Lung (tissue), 12 donors: ENCODE results near the gene COLEC12. TPM values are rescaled to one million over a fixed set of nuclear protein-coding genes. Genes with fewer than 3 reads are reported as not detected.

Experiments
- ATAC-seq: fragments of 200-7000 bp; cut with Tn5 transposase; one replicate; pipeline ENCODE4 v1.9.1; 2020; ENCODE audit warnings: moderate number of reproducible peaks; ENCODE audit not compliant: insufficient read depth, low FRiP score
- DNase-seq, 3 donors: peaks; one replicate each; pipeline ENCODE4 v3.0.0-alpha.2; 2013 to 2017
- H3K27ac ChIP-seq, 2 donors: one replicate each; pipeline ENCODE4 v1.5.1; 2013; ENCODE audit warnings: mild to moderate bottlenecking in 2 of 2, moderate library complexity in 2 of 2, control low read depth in 1 of 2, inconsistent platforms in 1 of 2, low read depth in 1 of 2, low read length in 1 of 2
- H3K27me3 ChIP-seq, 3 donors: one replicate each; pipeline ENCODE4 v1.5.1; 2013; ENCODE audit warnings: low read length in 2 of 3; ENCODE audit not compliant: control insufficient read depth in 3 of 3, insufficient read depth in 3 of 3
- H3K36me3 ChIP-seq, 4 donors: one replicate each; pipeline ENCODE4 v1.5.1; 2013; ENCODE audit warnings: low read length in 4 of 4, mild to moderate bottlenecking in 1 of 4, moderate library complexity in 1 of 4; ENCODE audit not compliant: control insufficient read depth in 4 of 4, insufficient read depth in 4 of 4
- H3K4me1 ChIP-seq, 5 donors: one replicate each; pipeline ENCODE4 v1.5.1; 2013; ENCODE audit warnings: low read length in 5 of 5, mild to moderate bottlenecking in 2 of 5, moderate library complexity in 1 of 5; ENCODE audit not compliant: control insufficient read depth in 5 of 5, insufficient read depth in 5 of 5
- H3K4me3 ChIP-seq: one replicate; pipeline ENCODE4 v1.5.1; 2013; ENCODE audit warnings: mild to moderate bottlenecking, control low read depth, moderate library complexity
- H3K9ac ChIP-seq, 2 donors: one replicate each; pipeline ENCODE4 v1.5.1; 2013; ENCODE audit warnings: low read length in 2 of 2, control low read depth in 1 of 2; ENCODE audit not compliant: insufficient read depth in 1 of 2
- H3K9me3 ChIP-seq, 4 donors: one replicate each; pipeline ENCODE4 v1.5.1; 2013; ENCODE audit warnings: low read length in 3 of 4, mild to moderate bottlenecking in 1 of 4, moderate library complexity in 1 of 4; ENCODE audit not compliant: control insufficient read depth in 4 of 4, insufficient read depth in 3 of 4
- CTCF ChIP-seq: IDR thresholded peaks from 2 replicates; pipeline ENCODE4 v1.5.1; 2012; ENCODE audit warnings: mild to moderate bottlenecking; ENCODE audit errors: control extremely low read depth, extremely low read depth
- WGBS, 2 donors: extraction: QIAGEN DNeasy Blood & Tissue Kit; methylation state at CpG; one replicate each; pipeline ENCODE4 v1.1.7; 2013; 5-methylcytosine and 5-hydroxymethylcytosine counted together
- polyA plus RNA-seq, 2 donors: library from polyadenylated mRNA; stranded (reverse); fragments of 200-250 nt; gene quantifications; one replicate each; pipeline ENCODE4 v1.2.1, GENCODE V29; 2013
- total RNA-seq, 2 donors: library from RNA; depleted of rRNA in 1 of 2; stranded (reverse); fragments of >200 nt in 1 of 2; gene quantifications; one replicate each; pipeline ENCODE4 v1.2.1, GENCODE V29; 2014 to 2021
- donor health status: control.
- donor health status: control.
- donor health status: Bipolar disorder and iron deficiency.
- donor health status: healthy.
- donor health status: DM: yes; HTN: yes; CAD: no.

The COLEC12 gene
- total and polyA plus RNA-seq, 4 donors, result 10.3 to 108 (median 28.1) TPM

DNA sequence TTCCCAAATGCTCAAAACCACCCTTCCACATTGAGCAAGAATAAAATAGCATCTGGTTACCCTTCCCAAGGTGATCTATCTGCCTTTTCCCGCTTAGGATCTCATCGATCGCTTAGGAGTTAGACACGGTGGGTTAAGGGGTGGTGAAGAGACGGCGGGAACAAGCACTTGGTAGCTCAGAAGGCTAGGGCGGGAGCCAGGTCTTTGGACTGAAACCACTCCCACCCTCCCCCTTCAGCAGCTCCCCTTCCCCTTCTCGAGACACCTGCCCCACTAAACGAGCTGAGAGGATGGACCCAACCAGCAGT, 233.2 kb downstream of the COLEC12 start:
- Histone ChIP-seq H3K4me3 (peak overlapping the region; percentile 77), H3K27me3 (no peaks in the 10 kb centered on the region), H3K27ac (peak overlapping the region; percentile 57 to 88), H3K36me3 (peaks cover 0 to 16% (median 14%) of the 10 kb centered on the region in 4 donors), H3K9ac (peak overlapping the region; percentile 85 to 98), H3K4me1 (peaks cover 0 to 15% (median 4%) of the 10 kb centered on the region in 5 donors), H3K9me3 (no peaks in the 10 kb centered on the region)
- DNase-seq (no peak), ATAC-seq (no peak)
- 0 to 1% methylated on average over 9 of the region's 9 CpGs for WGBS, 2 donors
- TF ChIP-seq CTCF, result no peak

Other genes with a start within 250 kb of the COLEC12 start
- gene THOC1, start 232.7 kb downstream of the COLEC12 start, total RNA-seq, result 100 to 1,000 TPM in 1 of 2 donors, 10 to 100 TPM in 1; 22.8 to 109 TPM
- 10 to 100 TPM; 12.1 to 40.4 TPM for gene THOC1, start 232.7 kb downstream of the COLEC12 start, polyA plus RNA-seq
- gene CETN1, start 79.7 kb upstream of the COLEC12 start, total RNA-seq, result not detected
- not detected for gene CETN1, start 79.7 kb upstream of the COLEC12 start, polyA plus RNA-seq
- gene CLUL1, start 96.3 kb upstream of the COLEC12 start, total RNA-seq, result 1 to 10 TPM; 1.3 to 5.4 TPM
- 1 to 10 TPM in 1 of 2 donors, under 1 TPM in 1; 0.81 to 1.1 TPM for gene CLUL1, start 96.3 kb upstream of the COLEC12 start, polyA plus RNA-seq
- gene TYMS, start 157.0 kb upstream of the COLEC12 start, total RNA-seq, result 10 to 100 TPM in 1 of 2 donors, 1 to 10 TPM in 1; 7.6 to 23.4 TPM
- 1 to 10 TPM; 5.8 to 8.9 TPM for gene TYMS, start 157.0 kb upstream of the COLEC12 start, polyA plus RNA-seq
- gene ENOSF1, start 211.9 kb upstream of the COLEC12 start, total RNA-seq, result 100 to 1,000 TPM; 109 to 122 TPM
- gene ENOSF1, start 211.9 kb upstream of the COLEC12 start, polyA plus RNA-seq, result 10 to 100 TPM; 26.9 to 92.5 TPM